Daoy (cell line): Measurements from ENCODE around the gene HCN2. TPM values are rescaled to one million over a fixed set of nuclear protein-coding genes. Genes with fewer than 3 reads are reported as not detected.

Experiments
- DNase-seq: peaks from one replicate; pipeline ENCODE4 v3.0.0-alpha.2; 2015; ENCODE audit warnings: low read depth
- total RNA-seq: library from RNA; depleted of rRNA; stranded (reverse); fragments of >200 nt; shearing (Covaris generic); gene quantifications from 2 replicates; pipeline ENCODE4 v1.2.3, GENCODE V29; 2014

HCN2 gene
- total RNA-seq, 1 experiment from 2014 or later, result 0.97 TPM

- peak; percentile 66 for DNase-seq
Observed at GRCh38 chr19:571566-571974, 18.1 kb upstream of the HCN2 start.

GRCh38 chr19:572140-572742 lies 17.4 kb upstream of the HCN2 start, which contains the start of gene BSG:
BSG (plus strand) TSS chr19:572596; CDS start chr19:572635, 39 bp downstream.
- peak; percentile 99 for DNase-seq

GRCh38 chr19:572743-573518 lies 16.8 kb upstream of the HCN2 start:
- peak; percentile 57 for DNase-seq

DNA sequence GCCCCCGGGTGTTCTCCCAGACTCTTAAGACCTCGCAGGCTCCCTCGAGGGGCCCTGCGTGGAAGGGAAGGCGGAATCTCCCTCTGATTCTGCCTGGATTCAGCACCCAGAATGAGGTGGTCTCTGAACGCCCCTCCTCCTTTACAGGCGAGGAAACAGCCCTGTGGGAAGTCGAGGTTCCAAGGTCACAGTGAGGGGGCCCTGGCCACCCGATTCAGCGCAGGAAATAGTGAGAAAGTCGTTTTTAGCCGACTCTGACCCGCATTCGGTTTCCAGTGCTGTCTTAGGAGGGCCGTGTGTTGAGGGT lies 16.2 kb upstream of the HCN2 start:
- no peak for DNase-seq

DNA sequence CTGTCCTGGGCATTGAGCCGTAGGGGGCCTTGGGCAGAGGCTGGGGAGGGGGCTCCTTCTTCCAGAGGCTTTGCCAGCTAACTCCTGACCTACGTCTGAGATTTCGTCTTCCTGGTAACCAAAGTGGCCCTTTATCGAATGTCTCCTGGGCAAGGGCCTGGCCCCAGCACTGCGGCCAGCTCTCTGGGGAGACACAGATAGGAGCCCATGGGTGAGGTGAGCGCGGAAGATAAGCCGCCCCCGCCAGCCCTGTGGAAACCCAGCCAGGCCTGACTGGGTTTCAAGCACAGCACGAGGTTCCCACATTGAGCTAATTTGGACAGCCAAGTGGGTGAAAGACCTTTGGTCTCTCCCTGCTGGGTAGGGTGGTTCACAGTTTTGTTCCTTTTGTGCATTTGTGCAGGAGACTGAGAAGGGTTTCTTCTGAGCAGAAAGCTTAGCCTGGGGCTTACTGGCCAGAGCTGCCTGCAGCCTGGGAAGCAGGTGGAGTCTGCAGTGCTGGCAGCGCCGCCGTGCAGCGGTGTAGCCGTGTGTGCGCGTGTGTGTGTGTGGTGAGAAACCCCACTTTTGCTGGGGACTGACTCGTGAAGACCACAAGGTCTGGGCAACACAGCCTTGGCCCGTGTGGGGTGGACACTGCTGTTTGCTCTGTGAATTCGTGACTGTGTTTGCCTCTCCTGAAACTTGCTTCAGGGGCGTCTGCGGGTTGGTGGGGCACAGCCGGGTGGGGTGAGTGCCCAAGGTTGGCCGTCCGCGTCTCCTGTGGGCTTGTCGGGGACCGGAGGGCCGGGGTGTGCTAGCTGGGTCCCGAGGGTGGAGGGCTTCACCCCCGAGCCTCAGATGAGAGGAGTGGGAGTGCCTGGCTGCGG lies 14.8 kb upstream of the HCN2 start:
- DNase-seq, result peak; percentile 57

GRCh38 chr19:575527-576506 lies 13.9 kb upstream of the HCN2 start:
- DNase-seq, result peak; percentile 88

DNA sequence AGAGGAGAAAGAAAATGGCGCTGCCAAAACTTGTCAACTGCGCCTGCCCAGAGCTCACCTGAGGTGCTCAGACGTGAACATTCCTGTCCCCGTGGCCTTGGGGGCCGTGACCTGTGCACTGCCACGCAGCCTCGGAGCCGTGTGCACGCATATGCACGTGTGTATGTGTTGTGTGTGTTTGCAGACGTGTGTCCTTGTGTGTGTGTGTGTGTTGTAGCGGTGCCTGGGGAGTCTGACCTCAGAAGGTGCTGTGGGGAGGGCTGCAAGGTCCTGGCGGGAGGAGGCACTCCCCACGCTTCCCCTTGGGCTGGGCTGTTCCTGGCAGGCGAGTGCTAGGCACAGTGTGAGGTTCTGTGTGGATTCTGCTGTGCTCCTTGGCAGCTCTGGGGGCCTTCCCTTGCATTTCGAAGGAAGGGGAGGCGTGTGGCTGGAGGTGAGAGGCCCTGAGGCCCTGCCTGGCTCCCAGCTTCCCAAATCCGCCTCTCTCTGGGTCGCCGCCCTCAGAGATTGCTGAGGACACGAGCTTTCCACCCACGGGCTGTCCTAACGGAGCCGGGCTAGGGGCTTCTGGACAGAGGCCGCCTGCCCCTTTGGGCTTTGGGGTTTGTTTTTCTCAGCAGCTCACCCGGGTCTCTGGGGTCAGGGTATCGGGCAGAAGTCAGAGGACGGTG lies 12.8 kb upstream of the HCN2 start:
- no peak for DNase-seq

- no peak for DNase-seq
Observed at GRCh38 chr19:577439-578392, 12.0 kb upstream of the HCN2 start.

DNA sequence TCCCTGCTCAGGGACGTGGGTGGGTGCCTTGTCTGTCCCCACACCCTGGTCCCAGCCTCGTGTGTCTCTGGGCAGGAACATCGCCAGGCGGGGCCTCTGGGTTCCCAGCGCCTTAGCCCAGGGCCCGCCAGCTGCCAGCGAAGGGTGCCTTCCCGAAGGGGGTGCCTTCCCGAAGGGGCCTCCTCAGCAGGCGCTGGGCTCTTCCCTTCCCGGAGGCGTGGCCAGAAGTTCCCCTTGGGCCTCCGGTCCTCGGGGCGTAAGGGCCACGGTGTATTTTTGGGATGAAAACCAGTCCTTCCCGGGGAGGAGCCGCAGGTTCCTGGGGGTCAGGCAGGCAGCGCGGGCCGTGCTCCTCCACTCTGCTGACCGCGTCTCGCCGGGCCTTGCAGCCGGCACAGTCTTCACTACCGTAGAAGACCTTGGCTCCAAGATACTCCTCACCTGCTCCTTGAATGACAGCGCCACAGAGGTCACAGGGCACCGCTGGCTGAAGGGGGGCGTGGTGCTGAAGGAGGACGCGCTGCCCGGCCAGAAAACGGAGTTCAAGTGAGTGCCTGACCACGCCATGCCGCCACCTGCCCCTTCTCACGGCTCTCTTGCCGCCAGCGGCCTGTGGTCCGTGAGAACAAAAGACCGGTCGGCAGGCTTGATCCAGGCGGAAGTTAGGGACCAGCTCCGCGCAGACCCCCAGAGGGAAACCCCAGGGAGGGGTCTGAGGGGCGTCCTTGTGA lies 10.4 kb upstream of the HCN2 start:
- DNase-seq, result no peak

DNA sequence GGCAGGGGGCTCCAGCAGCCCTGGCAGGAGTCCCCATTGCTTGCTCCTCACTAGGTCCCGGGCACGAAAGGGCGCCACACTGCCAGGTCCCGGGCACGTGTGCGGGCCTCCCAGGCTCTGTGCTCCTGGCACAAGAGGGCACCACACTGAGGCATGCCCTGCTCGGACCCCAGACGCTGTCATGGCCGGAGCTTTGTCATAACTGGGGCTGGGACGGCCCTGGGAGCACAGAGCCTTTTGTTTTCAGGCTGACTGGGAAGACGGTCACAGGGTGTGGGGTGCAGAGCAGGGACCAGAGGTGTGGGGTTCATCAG lies 9.9 kb upstream of the HCN2 start:
- DNase-seq, result no peak

DNA sequence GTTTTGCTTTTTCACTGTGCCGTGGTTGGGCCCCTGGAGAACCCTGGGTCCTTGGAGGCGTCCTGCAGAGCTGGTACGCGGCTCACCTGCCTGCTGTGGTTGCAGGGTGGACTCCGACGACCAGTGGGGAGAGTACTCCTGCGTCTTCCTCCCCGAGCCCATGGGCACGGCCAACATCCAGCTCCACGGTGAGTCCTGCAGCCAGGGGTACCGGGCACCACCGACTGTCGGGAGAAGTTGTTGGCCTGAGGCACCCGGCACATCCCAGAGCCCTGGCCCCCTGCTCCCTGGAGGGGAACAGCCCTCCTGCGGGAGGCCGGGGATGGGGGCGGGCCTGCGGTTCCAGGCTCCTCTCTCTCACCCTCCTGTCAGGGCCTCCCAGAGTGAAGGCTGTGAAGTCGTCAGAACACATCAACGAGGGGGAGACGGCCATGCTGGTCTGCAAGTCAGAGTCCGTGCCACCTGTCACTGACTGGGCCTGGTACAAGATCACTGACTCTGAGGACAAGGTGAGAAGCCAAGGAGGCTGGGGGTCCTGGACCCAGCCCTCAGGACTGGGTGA lies 9.3 kb upstream of the HCN2 start:
- DNase-seq, result no peak

- no peak for DNase-seq
Observed at GRCh38 chr19:581399-582111, 8.1 kb upstream of the HCN2 start.

DNA sequence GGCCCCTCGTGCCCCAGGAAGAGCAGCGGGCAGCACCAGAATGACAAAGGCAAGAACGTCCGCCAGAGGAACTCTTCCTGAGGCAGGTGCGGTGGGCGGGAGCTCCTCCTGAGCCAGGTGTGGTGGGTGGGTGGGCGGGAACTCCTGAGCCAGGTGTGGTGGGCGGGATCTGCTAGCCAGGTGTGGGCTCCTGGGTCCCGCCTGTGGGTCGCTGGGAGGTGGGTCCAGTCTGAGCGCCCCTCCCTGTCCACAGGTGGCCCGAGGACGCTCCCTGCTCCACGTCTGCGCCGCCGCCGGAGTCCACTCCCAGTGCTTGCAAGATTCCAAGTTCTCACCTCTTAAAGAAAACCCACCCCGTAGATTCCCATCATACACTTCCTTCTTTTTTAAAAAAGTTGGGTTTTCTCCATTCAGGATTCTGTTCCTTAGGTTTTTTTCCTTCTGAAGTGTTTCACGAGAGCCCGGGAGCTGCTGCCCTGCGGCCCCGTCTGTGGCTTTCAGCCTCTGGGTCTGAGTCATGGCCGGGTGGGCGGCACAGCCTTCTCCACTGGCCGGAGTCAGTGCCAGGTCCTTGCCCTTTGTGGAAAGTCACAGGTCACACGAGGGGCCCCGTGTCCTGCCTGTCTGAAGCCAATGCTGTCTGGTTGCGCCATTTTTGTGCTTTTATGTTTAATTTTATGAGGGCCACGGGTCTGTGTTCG lies 7.0 kb upstream of the HCN2 start:
- no peak for DNase-seq

DNA sequence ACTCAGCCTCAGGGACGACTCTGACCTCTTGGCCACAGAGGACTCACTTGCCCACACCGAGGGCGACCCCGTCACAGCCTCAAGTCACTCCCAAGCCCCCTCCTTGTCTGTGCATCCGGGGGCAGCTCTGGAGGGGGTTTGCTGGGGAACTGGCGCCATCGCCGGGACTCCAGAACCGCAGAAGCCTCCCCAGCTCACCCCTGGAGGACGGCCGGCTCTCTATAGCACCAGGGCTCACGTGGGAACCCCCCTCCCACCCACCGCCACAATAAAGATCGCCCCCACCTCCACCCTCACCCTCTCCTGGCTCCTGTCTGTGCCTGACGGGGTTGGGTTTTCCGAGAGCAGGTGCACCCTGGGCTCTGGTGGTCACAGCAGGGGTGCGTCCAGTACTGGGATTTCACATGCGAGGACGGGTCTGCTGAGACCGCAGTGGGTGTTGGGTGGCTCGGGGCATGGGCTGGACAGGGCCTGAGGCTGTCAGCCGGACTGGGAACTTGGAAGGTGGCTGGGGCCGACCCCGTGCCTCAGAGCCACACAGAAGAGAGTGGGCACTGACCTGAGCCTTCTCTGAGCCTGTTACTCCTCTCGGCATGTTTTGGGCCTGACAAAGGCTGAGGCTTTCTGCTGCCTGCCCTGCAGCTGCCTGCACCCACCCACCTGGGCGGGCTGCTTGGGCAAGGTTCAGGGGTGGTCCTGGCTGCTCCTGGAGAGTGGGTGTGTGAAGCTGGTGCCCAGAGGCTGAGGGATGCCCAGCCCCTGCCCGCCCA lies 6.3 kb upstream of the HCN2 start:
- no peak for DNase-seq

DNA sequence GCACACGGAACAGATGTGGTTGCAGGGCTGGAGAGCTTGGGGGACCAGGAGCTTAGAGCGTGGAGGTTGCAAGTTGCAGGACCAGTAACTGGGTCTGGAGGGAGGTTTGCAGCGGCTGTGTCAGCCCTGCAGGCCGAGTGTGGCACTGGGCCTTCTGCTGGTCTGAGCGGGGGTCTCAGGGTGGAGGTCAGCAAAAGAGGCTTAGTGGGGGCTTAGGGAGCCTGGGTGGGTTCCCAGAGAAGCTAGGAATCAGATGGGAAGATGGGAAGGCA lies 5.8 kb upstream of the HCN2 start:
- no peak for DNase-seq

DNA sequence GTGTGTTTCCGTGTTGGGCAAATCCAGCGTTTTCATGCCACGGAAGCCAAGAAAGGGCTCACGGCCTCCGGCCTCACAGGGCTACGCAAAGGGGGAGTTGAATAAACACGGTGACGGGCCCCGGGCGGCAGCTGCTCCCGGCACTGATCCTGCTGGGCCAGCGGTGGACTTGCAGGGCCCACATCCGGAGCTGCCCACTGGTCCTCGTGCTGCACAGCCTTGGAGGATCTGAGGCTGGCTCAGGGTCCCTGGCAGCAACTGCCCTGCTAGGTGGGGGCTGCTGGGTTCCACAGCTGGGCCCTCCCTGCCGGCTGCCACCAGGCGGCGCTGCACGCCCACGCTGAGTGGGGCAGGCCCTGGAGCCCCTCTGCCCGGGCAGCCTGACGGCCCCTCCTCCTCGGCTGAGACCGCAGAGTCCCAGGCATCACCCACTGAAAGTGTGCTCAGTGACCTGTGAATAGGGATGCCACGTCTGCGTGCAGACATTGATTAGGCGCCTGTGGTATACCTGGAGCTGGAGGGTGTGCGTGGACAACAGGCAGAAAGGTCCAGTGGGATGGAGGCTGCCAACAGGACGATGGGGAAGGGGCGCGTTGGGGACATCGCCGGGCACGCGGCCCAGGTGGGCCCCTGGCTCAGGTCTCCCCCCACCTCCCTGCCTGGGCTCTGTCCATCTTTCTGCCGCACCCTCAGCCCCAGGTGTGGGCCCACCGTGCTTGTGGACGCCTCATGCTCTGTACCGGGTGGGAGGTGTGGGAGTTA lies 5.3 kb upstream of the HCN2 start:
- peak; percentile 78 for DNase-seq
